AG04449 (cell line): Measurements from ENCODE around the gene NT5C2.

Source experiments
- CTCF ChIA-PET: fragments of 350-600 bp; formaldehyde crosslinking; extraction: SDS; loops from one replicate; lab custom pipeline; 2021; ENCODE audit warnings: antibody characterized with exemption; lab: Yijun Ruan, JAX
- POLR2A ChIA-PET: fragments of 400-600, 350-600 bp; formaldehyde crosslinking; extraction: SDS; loops from one replicate; lab custom pipeline; 2020; ENCODE audit warnings: antibody characterized with exemption, inconsistent platforms; lab: Yijun Ruan, JAX
- DNase-seq: peaks from one replicate; pipeline ENCODE4 v3.0.0-alpha.2; 2010; ENCODE audit warnings: low read depth, low spot score
- H3K4me3 ChIP-seq: 2 replicates; pipeline ENCODE4 v1.5.1; 2011; ENCODE audit warnings: low read depth, mild to moderate bottlenecking, control low read depth, low read length
- CTCF ChIP-seq: IDR thresholded peaks from one replicate; pipeline ENCODE4 v1.5.1; 2011; ENCODE audit warnings: mild to moderate bottlenecking, moderate library complexity, low read length, control low read depth, inconsistent platforms; ENCODE audit not compliant: insufficient read depth; ENCODE audit errors: missing control alignments

The NT5C2 gene

GRCh38 chr10:103042908-103043307 is 150.2 kb downstream of the NT5C2 start:
- no peak overlapping the region for H3K4me3 ChIP-seq
- no peak for TF ChIP-seq CTCF
- CTCF ChIA-PET: interaction anchor here (1.0 to 3.5 kb wide), 3 partner anchors 10 to 132 kb away, joined by 3 to 14 read pairs (median 4); partner anchors contain the start of gene CNNM2
- POLR2A ChIA-PET: no interaction called here
- no peak for DNase-seq

- ChIA-PET CTCF (interaction anchor here (3.5 kb wide), 1 partner anchor 125 kb away, joined by 14 read pairs; the partner anchor contains the start of gene CNNM2), POLR2A (no interaction called here)
- DNase-seq: no peak
- H3K4me3 ChIP-seq: no peak overlapping the region
- TF ChIP-seq CTCF: no peak
Measured at GRCh38 chr10:103042129-103042528, 150.9 kb downstream of the NT5C2 start.

GRCh38 chr10:103041391-103041790 is 151.7 kb downstream of the NT5C2 start:
- CTCF ChIA-PET: no interaction called here
- TF ChIP-seq CTCF: no peak
- H3K4me3 ChIP-seq: no peak overlapping the region
- no peak for DNase-seq
- POLR2A ChIA-PET: no interaction called here

GRCh38 chr10:103040418-103040817 is 152.7 kb downstream of the NT5C2 start:
- ChIA-PET CTCF (interaction anchor here (0.6 to 1.3 kb wide), 4 partner anchors 122 to 197 kb away, joined by 3 to 4 read pairs (median 3); partner anchors contain the start of gene CNNM2), POLR2A (interaction anchor here (1.1 kb wide), 1 partner anchor 122 kb away, joined by 4 read pairs; the partner anchor contains the start of gene CNNM2)

GRCh38 chr10:103038570-103038969 is 154.5 kb downstream of the NT5C2 start:
- no peak overlapping the region for H3K4me3 ChIP-seq
- TF ChIP-seq CTCF: no peak
- peak; percentile 24 for DNase-seq
- ChIA-PET POLR2A (no interaction called here), CTCF (no interaction called here)

More at GRCh38 chr10:103040418-103040817, 152.7 kb downstream of the NT5C2 start:
- no peak overlapping the region for H3K4me3 ChIP-seq
- TF ChIP-seq CTCF: no peak
- peak; percentile 67 for DNase-seq
